B cell (primary cell): ENCODE data around the gene APOB. TPM values are rescaled to one million over a fixed set of nuclear protein-coding genes. Genes with fewer than 3 reads are reported as not detected.

ENCODE experiments used
- ATAC-seq: fragments of 200-7000 bp; cut with Tn5 transposase; one replicate; pipeline ENCODE4 v1.10.0; 2021; ENCODE audit warnings: low read depth, mild to moderate bottlenecking, moderate number of reproducible peaks, moderate library complexity
- CTCF ChIA-PET: fragments of 350-600 bp; sonication (Branson Sonifier 250); formaldehyde crosslinking; loops from one replicate; lab custom pipeline; 2021; ENCODE audit warnings: antibody characterized with exemption, inconsistent platforms; lab: Charles Lee
- POLR2A ChIA-PET: fragments of 350-600 bp; sonication (Branson Sonifier 250); formaldehyde crosslinking; loops from one replicate; lab custom pipeline; 2021; ENCODE audit warnings: antibody characterized with exemption; lab: Charles Lee
- DNase-seq: peaks from one replicate; pipeline ENCODE4 v3.0.0; 2013
- H2AFZ ChIP-seq: 2 replicates; pipeline ENCODE4 v1.6.1; 2012; ENCODE audit warnings: mild to moderate bottlenecking, low read depth, low read length; ENCODE audit not compliant: insufficient read depth, poor library complexity, severe bottlenecking
- H3K27ac ChIP-seq, 2 donors: 1 replicate in 1 of 2; 2 replicates in 1 of 2; pipeline ENCODE4 v1.5.1; 2012 to 2013; ENCODE audit warnings: low read length in 2 of 2, mild to moderate bottlenecking in 2 of 2, moderate library complexity in 1 of 2
- H3K27me3 ChIP-seq, 4 experiments: fragments of 200-600 bp in 1 of 4; sonication (generic) in 1 of 4; replicated peaks in 1 of 4; 1 replicate in 2 of 4; 2 replicates in 2 of 4; pipeline versions ENCODE4 v1.6.1 to v1.7.0; 2013 to 2016; ENCODE audit warnings: low read length in 3 of 4, mild to moderate bottlenecking in 2 of 4, mixed read lengths in 1 of 4, moderate library complexity in 1 of 4; ENCODE audit not compliant: insufficient read depth in 4 of 4, control insufficient read depth in 3 of 4; ENCODE audit errors: control extremely low read depth in 1 of 4
- H3K36me3 ChIP-seq, 2 experiments: replicated peaks in 1 of 2; 1 replicate in 1 of 2; 2 replicates in 1 of 2; pipeline versions ENCODE4 v1.6.1 to v1.7.1; 2013; ENCODE audit warnings: low read length in 1 of 2; ENCODE audit not compliant: insufficient read depth in 2 of 2, control insufficient read depth in 1 of 2; ENCODE audit errors: control extremely low read depth in 1 of 2, extremely low read depth in 1 of 2
- H3K4me1 ChIP-seq, 2 donors: fragments of 200-600 bp in 1 of 2; sonication (generic) in 1 of 2; 1 replicate in 1 of 2; 2 replicates in 1 of 2; pipeline versions ENCODE4 v1.5.1 to v1.6.1; 2013 to 2017; ENCODE audit warnings: low read length in 2 of 2; ENCODE audit not compliant: control insufficient read depth in 2 of 2, insufficient read depth in 2 of 2
- H3K4me2 ChIP-seq: replicated peaks from 2 replicates; pipeline ENCODE3; 2012; ENCODE audit warnings: mild to moderate bottlenecking, low read depth, low read length; ENCODE audit not compliant: poor library complexity, severe bottlenecking
- H3K4me3 ChIP-seq, 5 experiments: fragments of 200-600 bp in 1 of 5; sonication (generic) in 1 of 5; 1 replicate in 3 of 5; 2 replicates in 2 of 5; pipeline versions ENCODE4 v1.5.1 to v1.7.0; 2011 to 2016; ENCODE audit warnings: low read length in 4 of 5, mild to moderate bottlenecking in 4 of 5, low read depth in 2 of 5, control low read depth in 1 of 5, moderate library complexity in 1 of 5; ENCODE audit not compliant: insufficient read depth in 1 of 5; ENCODE audit errors: control extremely low read depth in 1 of 5, extremely low read depth in 1 of 5
- H3K79me2 ChIP-seq: fragments of 200-600 bp; sonication (generic); one replicate; pipeline ENCODE4 v1.6.0; 2016; ENCODE audit warnings: low read length; ENCODE audit not compliant: control insufficient read depth, insufficient read depth
- H3K9ac ChIP-seq: fragments of 200-600 bp; sonication (generic); 2 replicates; pipeline ENCODE4 v1.6.1; 2017; ENCODE audit warnings: mild to moderate bottlenecking, low read length, moderate library complexity
- H3K9me3 ChIP-seq, 3 donors: one replicate each; pipeline versions ENCODE4 v1.6.1 to v1.7.1; 2013; ENCODE audit warnings: low read length in 2 of 3; ENCODE audit not compliant: control insufficient read depth in 2 of 3, insufficient read depth in 1 of 3; ENCODE audit errors: control extremely low read depth in 1 of 3
- H4K20me1 ChIP-seq: 2 replicates; pipeline ENCODE4 v1.6.0; 2012; ENCODE audit warnings: mild to moderate bottlenecking, low read length; ENCODE audit not compliant: insufficient read depth, control insufficient read depth, poor library complexity, severe bottlenecking
- H3K27ac Mint-ChIP-seq: one replicate; pipeline ENCODE4 v1.8.0; 2021; ENCODE audit warnings: mixed read lengths
- H3K27me3 Mint-ChIP-seq: one replicate; pipeline ENCODE4 v1.8.0; 2021; ENCODE audit warnings: mixed read lengths
- H3K4me1 Mint-ChIP-seq: one replicate; pipeline ENCODE4 v1.8.0; 2021; ENCODE audit warnings: mixed read lengths
- H3K4me3 Mint-ChIP-seq: one replicate; pipeline ENCODE4 v1.8.0; 2021; ENCODE audit warnings: mixed read lengths
- H3K9me3 Mint-ChIP-seq: one replicate; pipeline ENCODE4 v1.8.0; 2022; ENCODE audit warnings: mixed read lengths; ENCODE audit not compliant: insufficient read depth
- CTCF ChIP-seq: fragments of 200-600 bp; IDR thresholded peaks from one replicate; pipeline ENCODE4 v1.8.0; 2022; ENCODE audit warnings: antibody characterized with exemption, mild to moderate bottlenecking
- EZH2 ChIP-seq: IDR thresholded peaks from 2 replicates; pipeline ENCODE4 v1.6.1; 2012; ENCODE audit warnings: borderline replicate concordance, low read depth, mild to moderate bottlenecking, moderate library complexity, low read length; ENCODE audit not compliant: insufficient read depth, poor library complexity, severe bottlenecking
- WGBS: methylation state at CpG from one replicate; pipeline ENCODE4 v1.1.5; 2013; ENCODE audit warnings: missing lambda C conversion rate; ENCODE audit not compliant: insufficient coverage; 5-methylcytosine and 5-hydroxymethylcytosine counted together
- intact Hi-C: fragments of 100-400 bp; cut with micrococcal nuclease; formaldehyde crosslinking; loops from one replicate; pipeline ENCODE4 v1.10.0; 2022
- polyA plus RNA-seq: library from polyadenylated mRNA; depleted of rRNA; stranded (reverse); fragments of >200 nt; gene quantifications from 2 replicates; pipeline ENCODE4 v1.2.3, GENCODE V29; 2012
- total RNA-seq, 2 donors: library from RNA; stranded (reverse); fragments of 120-200 nt in 1 of 2; gene quantifications; 1 replicate in 1 of 2; 2 replicates in 1 of 2; pipeline versions ENCODE4 v1.2.3 to v1.2.4, GENCODE V29; 2013 to 2022

Gene APOB
- total and polyA plus RNA-seq, 2 donors (not counting 1 experiment from before 2014, with no cell fraction given) = not detected

GRCh38 chr2:21017748-21018276, 26.1 kb downstream of the APOB start:
- Mint-ChIP-seq H3K4me3 (no peak overlapping the region), H3K9me3 (no peaks in the 10 kb centered on the region), H3K27ac (no peak overlapping the region), H3K27me3 (peaks cover 16% of the 10 kb centered on the region), H3K4me1 (no peaks in the 10 kb centered on the region)
- Histone ChIP-seq H2AFZ (no peak overlapping the region), H3K4me2 (no peak overlapping the region), H3K27ac (no peak overlapping the region), H3K36me3 (no peaks in the 10 kb centered on the region), H4K20me1 (no peaks in the 10 kb centered on the region), H3K4me3 (no peak overlapping the region), H3K79me2 (no peaks in the 10 kb centered on the region), H3K4me1 (no peaks in the 10 kb centered on the region), H3K9ac (no peak overlapping the region), H3K27me3 (peaks cover 0 to 2% (median under 1%) of the 10 kb centered on the region in 4 experiments), H3K9me3 (no peaks in the 10 kb centered on the region)
- TF ChIP-seq EZH2 (no peak), CTCF (no peak)
- ChIA-PET POLR2A (no interaction called here), CTCF (no interaction called here)
- no peak for DNase-seq
- ATAC-seq = no peak
- intact Hi-C loops = no loop called here
- WGBS = 90% methylated on average over 2 of the region's 4 CpGs

- Histone ChIP-seq H3K27me3 (peaks cover 0 to 2% (median 0%) of the 10 kb centered on the region in 4 experiments), H3K27ac (no peak overlapping the region), H3K4me2 (no peak overlapping the region), H3K79me2 (no peaks in the 10 kb centered on the region), H2AFZ (no peak overlapping the region), H4K20me1 (no peaks in the 10 kb centered on the region), H3K4me3 (no peak overlapping the region), H3K9ac (no peak overlapping the region), H3K9me3 (no peaks in the 10 kb centered on the region), H3K36me3 (no peaks in the 10 kb centered on the region), H3K4me1 (no peaks in the 10 kb centered on the region)
- ATAC-seq = no peak
- DNase-seq = no peak
- ChIA-PET CTCF (interaction anchor here (1.0 kb wide), 1 partner anchor 27 kb away, joined by 3 read pairs; no protein-coding TSS in a partner anchor), POLR2A (no interaction called here)
- H3K9me3 Mint-ChIP-seq = no peaks in the 10 kb centered on the region
- no peaks in the 10 kb centered on the region for H3K4me1 Mint-ChIP-seq
- peaks cover 19% of the 10 kb centered on the region for H3K27me3 Mint-ChIP-seq
- WGBS = no CpG with 5 or more reads among the region's 3 CpGs
- no peak overlapping the region for H3K27ac Mint-ChIP-seq
- TF ChIP-seq EZH2 = no peak
- no peak for TF ChIP-seq CTCF
- no peak overlapping the region for H3K4me3 Mint-ChIP-seq
- intact Hi-C loops = no loop called here
These were observed 28.6 kb downstream of the APOB start for GRCh38 chr2:21015281-21015645.
